HG03064 (cell line): ENCODE results near the gene OSMR.

Experiments
- ATAC-seq: cut with Tn5 transposase; IDR thresholded peaks from one replicate; pipeline ENCODE4 v1.9.1; 2021; ENCODE audit warnings: low read depth; ENCODE audit not compliant: unreplicated experiment

Gene OSMR

GRCh38 chr5:38845526-38846378 lies at the start of gene OSMR:
Gene OSMR (plus strand): TSS chr5:38846012. CDS start chr5:38869045, 23,033 bp downstream.
- ATAC-seq, result no peak

- ATAC-seq, result no peak
These were observed 49.1 kb upstream of the OSMR start for GRCh38 chr5:38796742-38797108.

- ATAC-seq, result no peak
These were observed 48.0 kb upstream of the OSMR start for GRCh38 chr5:38797838-38798237.

GRCh38 chr5:38799556-38800377 lies 46.0 kb upstream of the OSMR start:
- no peak for ATAC-seq

- no peak for ATAC-seq
These were observed 45.3 kb upstream of the OSMR start for GRCh38 chr5:38800515-38800914.

- no peak for ATAC-seq
These were observed 43.7 kb upstream of the OSMR start for GRCh38 chr5:38802125-38802524.

GRCh38 chr5:38803246-38803645 lies 42.6 kb upstream of the OSMR start:
- ATAC-seq, result no peak

GRCh38 chr5:38806775-38807258 lies 39.0 kb upstream of the OSMR start:
- no peak for ATAC-seq

GRCh38 chr5:38807570-38808483 lies 38.0 kb upstream of the OSMR start:
- no peak for ATAC-seq

- no peak for ATAC-seq
These were observed 37.0 kb upstream of the OSMR start for GRCh38 chr5:38808666-38809343.

- no peak for ATAC-seq
These were observed 36.1 kb upstream of the OSMR start for GRCh38 chr5:38809388-38810359.

GRCh38 chr5:38814879-38815278 lies 30.9 kb upstream of the OSMR start:
- no peak for ATAC-seq

GRCh38 chr5:38816083-38817030 lies 29.5 kb upstream of the OSMR start:
- ATAC-seq, result no peak

- no peak for ATAC-seq
These were observed 24.1 kb upstream of the OSMR start for GRCh38 chr5:38821679-38822078.

- ATAC-seq, result no peak
These were observed 22.3 kb upstream of the OSMR start for GRCh38 chr5:38823503-38823902.

- no peak for ATAC-seq
These were observed 21.0 kb upstream of the OSMR start for GRCh38 chr5:38824821-38825220.

GRCh38 chr5:38825494-38825893 lies 20.3 kb upstream of the OSMR start:
- ATAC-seq, result no peak

- no peak for ATAC-seq
These were observed 18.3 kb upstream of the OSMR start for GRCh38 chr5:38827525-38827924.
